GM19463 (cell line): Measurements from ENCODE around the gene ALOXE3.
"Not testable (repeated sequence)": the region's sequence is repeated elsewhere in the genome, so short reads cannot be mapped to it uniquely, and the experiment has no call there.

ENCODE experiments used
- ATAC-seq: cut with Tn5 transposase; IDR thresholded peaks from one replicate; pipeline ENCODE4 v1.9.1; 2021; ENCODE audit warnings: mild to moderate bottlenecking, moderate library complexity; ENCODE audit not compliant: unreplicated experiment

ALOXE3 gene

DNA sequence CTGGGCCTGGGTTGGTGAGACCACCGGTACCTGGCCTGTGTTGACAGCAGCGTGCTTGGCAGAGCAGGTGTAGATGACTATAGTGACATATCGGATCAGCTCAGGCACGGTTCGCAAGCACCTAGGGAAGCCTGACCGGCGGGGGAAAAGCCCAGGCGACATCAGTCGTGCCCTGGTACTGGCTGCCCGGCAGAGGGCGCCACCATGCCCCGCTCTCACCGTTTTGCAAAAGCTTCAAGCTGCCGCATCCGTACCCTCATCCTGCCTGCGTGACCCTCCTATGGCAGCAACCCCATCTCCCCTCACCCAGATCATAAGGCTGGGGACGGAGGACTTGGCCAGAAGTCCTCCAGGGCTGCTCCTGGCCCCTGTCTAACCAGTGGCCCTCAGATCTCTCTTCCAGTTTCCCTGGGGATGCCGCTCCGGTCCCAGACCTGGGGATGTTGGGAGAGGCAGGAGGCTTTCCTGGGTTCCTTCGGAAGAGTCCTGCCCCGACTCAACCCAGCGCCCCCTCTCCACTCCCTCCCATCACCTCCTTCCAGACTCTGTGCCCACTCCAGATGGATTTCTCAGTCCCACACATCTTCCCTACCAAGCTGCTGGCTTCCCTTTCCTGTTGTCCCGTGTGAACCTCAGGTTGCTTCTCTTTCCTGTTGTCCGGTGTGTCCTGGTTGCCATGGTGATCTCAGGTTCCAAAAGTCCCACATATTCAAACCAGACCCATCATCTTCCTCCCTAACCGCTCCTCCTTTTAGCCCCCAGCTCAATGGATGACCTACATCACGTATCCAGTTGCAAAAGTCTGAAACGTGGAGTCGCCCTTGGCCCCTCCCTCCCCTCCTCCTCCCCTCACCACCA, 44.5 kb downstream of the ALOXE3 start:
- ATAC-seq = no peak

DNA sequence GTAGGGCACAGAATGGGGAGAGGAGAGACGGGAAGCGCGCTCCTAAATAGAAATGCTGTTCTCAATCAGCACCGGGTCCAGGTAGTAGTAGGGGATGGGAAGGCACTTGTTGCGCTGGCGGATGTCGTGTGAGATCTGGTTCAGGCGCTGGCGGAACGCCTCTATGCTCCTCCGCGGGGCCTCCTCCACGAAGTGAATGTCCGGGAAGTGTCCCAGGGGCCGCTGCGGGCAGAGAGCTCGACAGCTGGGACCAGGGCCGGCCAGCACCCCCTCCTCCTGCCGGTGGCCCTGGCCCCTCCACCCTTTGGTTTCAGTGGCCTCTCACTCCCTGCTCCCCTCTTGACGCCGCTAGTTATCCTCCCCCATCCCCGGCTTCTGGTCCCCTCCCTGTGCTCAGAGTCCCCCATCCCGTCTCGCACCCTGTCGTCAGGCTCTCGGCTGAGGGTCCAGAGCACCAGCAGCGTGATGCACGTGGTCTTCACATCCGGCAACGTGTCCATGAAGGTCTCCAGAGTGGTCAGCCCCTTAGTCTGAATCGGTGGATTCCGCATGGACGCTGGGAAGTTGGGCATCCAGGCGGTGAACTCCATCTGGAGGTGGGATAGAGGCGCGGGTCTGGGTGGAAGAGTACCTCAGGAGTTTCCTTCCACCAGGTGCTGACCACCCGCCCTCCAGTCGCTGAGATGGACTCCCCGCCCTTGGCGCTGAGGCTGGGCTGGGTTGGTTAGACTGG, 45.4 kb downstream of the ALOXE3 start:
- no peak for ATAC-seq

DNA sequence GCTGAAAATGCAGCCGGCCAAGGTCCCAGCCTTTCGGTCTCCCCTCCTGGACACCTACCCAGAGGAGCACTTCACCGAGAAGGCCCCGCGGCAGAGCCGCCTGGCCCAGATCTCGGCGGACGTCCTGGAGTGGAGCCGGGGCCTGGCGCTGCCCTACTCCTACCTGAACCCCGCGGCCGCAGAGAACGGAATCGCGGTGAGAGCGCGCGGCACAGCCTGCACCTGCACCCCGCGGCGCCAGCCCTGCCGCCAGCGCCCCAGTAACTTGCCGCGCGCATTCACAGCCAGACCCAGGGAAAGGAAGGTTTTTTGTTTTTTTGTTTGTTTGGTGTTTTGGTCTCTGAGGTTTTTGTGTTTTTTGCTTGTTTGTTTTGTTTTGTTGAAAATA, 46.0 kb downstream of the ALOXE3 start:
- ATAC-seq = no peak

DNA sequence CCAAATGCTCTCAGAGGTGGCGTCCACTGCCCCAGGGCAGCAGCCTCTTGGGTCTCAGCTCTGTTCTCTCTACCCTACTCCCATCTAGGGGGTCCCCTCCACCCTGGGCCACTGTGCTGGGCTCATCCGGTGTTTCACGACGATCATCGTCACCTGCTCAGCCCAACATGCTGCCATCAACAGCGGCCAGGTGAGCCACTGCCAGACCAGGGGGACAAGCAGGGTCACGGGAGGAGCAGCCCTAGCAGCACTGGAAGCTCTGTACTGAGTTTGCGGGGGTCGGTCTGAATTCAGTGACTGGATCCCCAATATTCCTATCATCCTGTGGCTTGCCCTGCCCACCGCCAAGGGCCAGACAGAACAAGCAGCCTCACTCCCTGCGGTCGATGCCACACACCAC, 46.8 kb downstream of the ALOXE3 start:
- no peak for ATAC-seq

DNA sequence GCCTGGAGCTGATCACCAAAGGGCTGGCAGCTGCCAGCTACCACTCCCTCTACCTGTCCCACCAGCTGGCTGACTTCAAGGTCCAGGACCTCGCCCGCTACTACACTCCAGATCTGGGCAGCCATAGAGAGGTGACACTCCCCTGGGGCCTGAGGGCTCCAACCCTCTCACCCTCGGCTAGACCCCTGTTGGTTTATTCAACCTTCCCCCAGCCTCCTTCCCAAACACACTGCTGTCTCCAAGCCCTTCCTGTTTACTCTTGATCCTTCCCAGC, 48.8 kb downstream of the ALOXE3 start:
- ATAC-seq = no peak

DNA sequence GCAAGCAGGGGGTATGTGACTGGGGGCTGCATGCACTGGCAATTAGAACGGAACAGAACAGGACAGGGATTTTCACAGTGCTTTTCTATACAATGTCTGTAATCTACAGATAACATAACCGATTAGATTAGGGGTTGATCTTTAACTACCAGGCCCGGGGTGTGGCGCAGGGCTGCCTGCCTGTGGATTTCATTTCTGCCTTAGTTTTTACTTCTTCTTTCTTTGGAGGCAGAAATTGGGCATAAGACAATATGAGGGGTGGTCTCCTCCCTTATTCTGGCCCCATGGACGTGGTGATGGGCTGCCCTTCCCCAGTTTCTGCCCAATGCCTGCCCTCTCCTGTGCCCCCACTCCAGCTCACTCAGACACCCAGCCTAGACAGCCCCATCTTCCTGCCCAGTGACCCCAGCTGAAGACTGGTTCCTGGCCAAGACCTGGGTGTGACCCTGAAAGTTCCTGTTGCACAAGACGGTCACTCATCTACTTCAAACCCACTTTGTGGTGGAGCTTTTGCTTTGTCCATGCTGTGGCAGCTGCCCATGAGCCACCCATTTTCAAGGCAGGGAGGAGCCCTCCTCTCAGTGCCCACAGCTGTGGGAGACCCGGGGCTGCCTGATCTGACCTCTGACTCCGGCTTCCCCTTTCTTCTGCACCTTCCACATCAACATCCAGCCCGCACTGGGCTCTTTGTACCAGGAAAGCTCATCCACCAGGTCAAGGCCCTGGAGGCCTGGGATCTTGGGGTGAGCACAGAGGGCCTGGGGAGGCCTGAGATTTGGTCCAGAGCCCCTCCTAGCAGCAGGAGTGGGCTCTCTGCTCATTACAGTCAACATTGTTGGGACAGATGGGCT, 49.4 kb downstream of the ALOXE3 start:
- ATAC-seq = no peak

DNA sequence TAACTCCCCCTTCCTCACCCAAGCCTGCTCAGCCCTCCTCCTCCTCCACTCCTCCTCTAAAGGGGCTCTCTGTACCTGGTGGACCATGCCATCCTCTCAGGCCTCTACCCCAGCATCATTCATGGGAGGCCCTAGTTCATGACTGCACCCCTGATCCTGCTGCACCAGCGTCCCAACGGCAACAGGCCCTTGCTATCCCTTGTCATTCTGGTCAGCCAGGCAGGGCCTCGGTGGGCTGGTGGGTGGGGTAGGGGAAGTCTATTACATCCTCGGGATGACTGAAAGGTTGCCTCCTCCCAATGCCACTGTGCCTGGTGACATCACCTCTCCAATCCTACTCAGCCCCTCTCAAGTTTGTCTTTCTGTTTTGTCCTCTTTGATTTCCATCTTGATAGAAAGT, 50.5 kb downstream of the ALOXE3 start:
- ATAC-seq = no peak

DNA sequence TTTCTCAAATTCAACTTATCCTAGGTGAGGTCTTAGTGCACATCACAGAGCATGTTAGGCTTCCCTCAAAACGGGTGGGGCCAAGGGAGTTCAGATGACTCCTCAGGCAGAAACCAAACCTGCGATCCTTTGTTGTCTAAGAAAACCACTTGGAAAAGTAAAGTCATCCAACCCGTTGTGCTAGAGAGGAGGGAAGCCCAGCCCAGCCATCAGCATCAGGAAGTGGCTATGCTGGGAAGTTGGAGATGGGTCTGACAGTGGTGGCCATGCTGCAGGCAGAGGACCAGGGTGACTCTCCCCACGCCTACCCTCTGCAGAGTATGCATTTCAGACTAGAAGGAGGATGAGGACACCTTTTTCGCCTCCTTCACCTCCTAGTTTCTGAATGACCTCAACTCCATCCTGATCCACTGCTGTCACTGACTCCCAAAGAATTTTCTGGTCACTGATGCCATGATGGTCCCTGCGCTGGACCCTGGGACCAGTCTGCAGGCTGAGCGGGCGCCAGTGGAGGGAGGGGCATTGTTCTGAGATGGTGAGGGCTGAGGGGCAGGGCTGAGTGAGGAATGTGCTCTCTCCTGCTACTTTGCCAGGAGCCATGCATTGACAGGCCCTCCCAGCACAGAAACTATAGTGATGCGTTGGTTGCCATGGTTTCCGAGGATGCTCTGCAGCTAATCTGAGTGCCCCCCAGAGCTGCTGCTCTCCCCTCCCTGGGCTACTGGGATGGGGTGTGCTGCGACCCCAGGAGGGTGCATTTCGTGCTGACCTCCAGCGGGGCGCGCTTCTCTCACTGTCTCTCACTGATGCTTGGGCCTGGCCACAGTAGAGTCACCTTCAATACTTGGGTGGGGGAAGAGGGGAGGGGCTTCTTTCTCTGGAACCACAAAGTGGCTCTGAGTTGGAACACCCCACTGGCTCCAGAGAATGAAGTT, 51.2 kb downstream of the ALOXE3 start:
- ATAC-seq = no peak

DNA sequence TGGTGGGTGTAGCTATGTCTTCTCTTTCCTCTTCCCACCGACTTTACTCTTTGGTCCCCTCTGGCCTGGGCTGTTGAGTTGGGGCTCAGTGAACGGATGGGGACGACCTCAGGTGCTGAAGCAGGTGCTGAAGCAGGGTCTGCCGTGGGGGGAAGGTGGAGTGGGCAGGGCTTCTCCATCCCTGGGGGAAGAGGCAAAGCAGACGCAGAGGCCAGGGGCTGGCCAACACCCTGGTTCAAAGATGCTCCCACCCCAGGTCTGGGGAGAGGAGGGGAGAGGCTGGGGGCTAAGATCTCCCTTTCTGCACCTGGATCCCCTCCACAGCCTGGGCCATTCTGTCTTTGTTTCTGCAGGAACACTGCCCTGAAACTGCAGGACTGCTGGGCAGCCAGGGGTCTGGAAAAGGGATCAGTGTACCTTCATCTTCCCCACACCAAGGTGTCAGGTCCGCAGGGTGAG, 53.7 kb downstream of the ALOXE3 start:
- no peak for ATAC-seq

DNA sequence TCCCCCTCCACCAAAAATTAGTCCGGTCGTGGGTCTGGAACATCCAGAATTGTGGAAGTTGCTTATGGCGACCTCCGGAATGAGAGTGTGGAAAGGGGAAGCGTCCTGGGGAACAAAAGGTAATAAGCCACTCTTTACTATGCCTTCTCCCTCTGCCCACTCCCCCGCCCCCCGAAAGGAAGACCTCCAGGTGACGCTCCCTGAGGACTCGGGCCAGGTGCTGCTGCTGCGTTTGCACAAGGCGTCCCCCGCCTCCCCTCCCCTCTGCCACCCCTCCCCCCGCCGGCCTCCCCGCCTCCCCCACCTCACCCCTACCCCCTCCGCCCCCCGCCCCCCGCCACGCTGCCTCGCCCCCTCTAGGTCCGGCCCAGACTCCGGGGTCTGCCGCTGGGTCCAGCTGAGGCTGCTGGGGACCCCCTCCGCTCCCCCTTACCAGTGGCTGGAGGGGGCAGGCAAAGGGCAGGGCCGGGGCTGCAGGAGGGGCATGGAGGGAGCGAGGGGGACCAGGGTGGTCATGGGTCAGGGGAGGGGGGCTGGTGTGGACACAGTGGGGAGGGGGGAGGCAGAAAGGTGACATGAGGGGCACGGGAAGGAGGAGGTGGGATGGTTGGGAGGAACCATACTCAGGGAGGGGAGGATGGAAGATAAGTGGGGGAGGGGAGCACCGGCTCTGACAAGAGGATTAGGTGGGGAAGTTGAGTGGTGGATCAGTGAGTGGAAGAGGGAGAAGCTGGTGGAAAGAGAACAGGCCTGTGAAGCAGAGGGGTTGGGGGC, 54.4 kb downstream of the ALOXE3 start:
- ATAC-seq = no peak

DNA sequence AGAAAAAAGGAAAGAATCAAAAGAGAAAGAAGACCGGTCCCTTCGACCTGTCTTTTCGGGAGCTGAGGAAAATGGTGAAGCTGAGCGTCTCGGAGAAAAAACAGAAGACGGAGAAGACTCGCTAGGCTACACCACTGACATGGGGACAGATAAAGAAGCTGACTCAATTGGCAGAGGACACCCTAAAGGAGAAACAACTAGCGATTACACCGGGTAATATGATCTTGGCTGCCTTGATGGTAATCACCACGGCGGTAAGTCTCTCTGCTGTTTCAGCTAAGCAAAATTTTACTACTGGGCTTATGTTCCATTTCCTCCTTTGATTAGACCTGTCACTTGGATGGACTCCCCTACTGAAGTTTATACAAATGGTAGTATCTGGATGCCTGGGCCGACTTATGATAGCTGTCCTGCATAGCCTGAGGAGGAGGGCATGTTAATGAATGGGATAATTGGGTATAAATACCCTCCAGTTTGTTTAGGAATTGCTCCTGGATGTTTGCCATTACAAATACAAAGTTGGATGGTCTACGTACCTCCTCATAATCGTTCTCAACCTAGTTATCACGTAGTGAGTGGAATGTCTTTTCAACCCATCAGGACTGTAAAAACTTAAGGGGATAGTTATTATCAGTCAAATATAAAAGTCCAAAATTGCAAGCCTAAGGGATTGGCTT, 55.4 kb downstream of the ALOXE3 start:
- no peak for ATAC-seq

DNA sequence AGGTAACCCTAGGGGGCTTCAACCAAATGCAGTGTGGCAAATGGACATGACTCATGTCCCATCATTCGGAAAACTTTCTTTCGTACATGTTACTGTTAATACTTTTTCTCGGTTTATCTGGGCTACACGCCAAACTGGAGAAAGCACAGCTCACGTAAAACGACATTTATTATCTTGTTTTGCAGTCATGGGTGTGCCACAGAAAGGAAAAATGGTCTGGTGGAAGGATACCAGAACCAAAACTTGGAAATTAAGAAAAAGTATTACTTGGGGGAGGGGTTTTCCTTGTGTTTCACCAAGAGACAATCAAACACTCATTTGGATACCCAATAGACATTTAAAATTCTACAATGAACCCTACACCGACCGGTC, 55.9 kb downstream of the ALOXE3 start:
- ATAC-seq = no peak

DNA sequence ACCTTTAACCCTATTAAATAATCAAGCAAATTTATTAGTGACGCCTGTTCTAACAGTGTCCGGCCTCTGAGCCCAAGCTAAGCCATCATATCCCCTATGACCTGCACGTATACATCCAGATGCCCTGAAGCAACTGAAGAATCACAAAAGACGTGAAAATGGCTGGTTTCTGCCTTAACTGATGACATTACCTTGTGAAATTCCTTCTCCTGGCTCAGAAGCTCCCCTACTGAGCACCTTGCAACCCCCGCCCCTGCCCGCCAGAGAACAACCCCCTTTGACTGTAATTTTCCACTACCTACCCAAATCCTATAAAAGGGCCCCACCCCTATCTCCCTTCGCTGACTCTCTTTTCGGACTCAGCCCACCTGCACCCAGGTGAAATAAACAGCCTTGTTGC, 56.5 kb downstream of the ALOXE3 start:
- ATAC-seq = not testable (repeated sequence)

DNA sequence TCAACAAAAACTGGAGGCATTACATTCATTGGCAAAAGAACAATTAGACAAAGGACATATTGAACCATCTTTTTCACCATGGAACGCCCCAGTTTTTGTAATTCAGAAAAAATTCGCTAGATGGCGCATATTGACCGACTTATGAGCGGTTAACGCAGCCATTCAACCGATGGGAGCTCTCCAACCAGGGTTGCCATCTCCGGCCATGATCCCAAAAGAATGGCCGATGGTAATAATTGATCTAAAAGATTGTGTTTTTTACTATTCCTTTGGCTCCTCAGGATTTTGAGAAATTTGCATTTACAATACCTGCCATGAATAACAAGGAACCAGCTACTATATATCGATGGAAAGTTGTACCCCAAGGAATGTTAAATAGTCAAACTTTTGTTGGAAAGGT, 58.0 kb downstream of the ALOXE3 start:
- ATAC-seq = no peak

DNA sequence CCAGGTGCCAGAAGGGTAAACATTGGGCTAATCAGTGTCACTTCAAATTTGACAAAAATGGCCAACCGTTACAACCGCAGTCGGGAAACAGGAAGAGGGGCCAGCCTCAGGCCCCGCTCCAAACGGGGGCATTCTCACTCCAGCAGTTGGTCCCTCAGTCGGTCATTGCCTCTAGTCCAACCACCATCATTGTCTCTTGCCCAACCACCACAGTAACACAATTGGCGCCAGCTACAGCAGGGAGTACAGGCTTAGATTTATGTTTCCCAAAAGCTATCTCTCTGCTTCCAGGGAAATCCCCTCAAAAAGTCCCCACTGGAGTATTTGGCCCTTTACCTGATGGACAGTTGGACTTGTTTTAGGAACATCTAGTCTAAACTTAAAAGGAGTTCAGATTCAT, 59.2 kb downstream of the ALOXE3 start:
- no peak for ATAC-seq

DNA sequence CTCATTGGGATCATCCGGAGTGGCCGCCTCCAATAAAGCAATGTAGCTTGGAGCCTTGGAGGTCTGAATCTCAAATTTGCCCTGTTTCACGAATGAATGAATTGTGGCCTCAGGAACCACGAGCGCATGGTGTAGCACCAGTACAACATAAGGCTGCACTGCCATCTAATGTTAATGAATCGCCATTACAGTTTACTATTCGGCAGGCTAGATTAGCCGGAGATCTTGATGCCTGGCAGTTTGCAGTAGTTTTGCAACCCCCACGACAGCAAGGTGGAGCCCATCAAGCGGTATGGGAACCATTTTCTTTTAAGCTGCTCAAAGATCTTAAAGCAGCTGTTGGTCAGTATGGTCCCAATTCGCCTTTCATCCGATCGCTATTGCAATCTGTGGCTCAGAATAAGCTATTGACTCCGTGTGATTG, 60.6 kb downstream of the ALOXE3 start:
- no peak for ATAC-seq

DNA sequence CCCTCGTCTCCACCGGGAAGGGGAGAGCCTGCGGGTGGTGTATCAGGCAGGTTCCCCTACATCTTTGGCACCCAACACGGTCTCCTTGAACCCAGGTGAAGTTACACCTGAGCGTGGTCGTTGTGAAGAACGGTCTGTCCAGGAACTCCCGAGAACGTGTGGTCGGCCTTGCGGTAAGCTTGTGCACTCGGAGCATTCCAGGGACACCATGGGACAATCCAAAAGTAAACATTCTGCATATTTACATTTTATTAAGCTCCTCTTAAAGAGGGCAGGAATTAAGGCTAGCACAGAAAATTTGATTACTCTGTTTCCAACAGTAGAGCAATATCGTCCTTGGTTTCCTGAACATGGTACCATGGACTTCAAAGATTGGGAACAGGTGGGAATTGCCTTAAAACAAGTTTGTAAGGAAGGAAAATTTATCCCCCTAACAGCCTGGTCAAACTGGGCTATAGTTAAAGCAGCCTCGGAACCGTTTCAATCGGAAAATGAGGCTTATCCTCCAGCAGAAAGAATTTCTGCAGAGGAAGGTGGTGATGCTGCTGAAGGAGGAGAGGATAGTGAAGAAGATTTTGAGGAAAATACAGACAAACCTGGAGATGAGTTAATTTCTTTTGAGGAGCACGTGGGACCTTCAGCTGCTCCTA, 61.2 kb downstream of the ALOXE3 start:
- ATAC-seq = no peak

DNA sequence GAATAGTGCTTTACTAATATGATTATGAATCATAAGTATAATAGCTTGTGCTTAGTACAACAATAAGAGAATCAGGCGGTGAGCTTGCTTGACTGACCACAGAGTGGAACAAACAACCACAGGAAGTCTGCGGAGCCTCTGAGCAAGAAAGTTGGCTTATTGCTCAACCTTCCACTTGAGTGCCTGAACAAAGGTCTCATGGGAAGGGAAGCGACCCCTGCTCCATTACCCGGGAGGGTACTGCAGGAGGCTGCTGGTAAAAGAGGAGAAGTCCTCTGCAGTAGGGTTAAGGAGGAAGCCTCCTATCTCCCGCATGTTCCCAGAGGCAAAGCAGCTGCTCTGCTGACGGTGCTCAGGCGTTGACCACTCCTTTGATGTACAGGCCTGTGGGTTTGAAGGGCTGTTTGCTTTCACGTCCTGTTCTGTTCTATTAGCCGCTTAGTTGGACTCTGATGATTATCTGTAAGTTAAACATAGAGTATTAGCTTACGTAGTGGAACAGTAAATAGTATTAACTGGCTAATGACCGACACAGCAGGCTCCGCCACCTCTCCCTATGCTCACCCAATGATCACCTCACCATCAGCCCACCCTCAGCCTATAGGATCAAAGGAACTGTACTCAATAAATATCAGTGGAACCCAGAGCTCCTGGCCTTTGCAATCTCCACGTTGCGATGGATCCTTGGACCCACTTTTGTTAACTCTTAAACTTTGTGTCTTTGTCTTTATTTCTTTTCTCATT, 61.9 kb downstream of the ALOXE3 start:
- no peak for ATAC-seq
